ENCODE data around the gene SLC1A4.
"Not testable (repeated sequence)": the region's sequence is repeated elsewhere in the genome, so short reads cannot be mapped to it uniquely, and the experiment has no call there.

SLC1A4 gene

DNA sequence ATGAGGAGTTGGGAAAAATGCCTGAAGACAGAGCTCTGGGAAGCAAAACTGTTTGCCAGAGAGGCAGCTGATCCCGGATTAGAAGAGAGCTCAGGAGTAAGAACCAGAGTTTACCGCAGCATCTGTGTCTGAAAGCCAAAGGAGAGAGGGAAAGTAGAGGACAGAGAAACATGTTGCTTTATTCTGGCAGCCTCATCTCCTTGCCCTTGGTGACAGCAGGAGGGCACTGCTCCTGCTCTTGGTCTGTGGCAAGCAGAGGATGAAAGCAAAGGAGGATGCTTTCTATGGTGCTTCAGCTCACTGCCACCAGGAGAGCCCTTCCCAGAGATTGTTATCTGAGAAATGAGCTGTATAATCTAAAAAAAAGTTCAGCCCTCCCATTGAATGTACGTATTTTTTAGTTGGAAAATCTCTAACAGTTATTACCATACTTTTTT is 7.7 kb downstream of the SLC1A4 start:
- DNase-seq, result no peak

DNA sequence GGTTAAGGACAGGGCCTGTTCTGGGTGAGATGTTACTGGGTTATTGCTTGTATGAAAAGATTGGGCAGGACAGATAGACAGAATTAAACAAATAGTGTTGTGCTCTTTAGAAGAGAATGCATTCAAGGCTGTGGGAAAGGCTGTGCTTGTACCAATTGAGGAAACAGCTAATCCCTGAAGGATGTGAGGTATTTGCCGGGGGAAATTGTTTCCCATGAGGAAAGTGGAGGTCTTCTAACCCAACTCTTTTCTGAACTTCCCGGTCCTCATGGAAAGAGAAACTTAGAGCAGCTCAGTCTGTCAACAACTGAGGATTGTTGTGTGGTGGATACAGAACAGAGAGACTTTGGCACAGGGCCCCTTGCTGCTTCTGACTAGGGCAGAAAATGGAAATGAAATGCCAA is 9.5 kb downstream of the SLC1A4 start:
- DNase-seq, result no peak

DNA sequence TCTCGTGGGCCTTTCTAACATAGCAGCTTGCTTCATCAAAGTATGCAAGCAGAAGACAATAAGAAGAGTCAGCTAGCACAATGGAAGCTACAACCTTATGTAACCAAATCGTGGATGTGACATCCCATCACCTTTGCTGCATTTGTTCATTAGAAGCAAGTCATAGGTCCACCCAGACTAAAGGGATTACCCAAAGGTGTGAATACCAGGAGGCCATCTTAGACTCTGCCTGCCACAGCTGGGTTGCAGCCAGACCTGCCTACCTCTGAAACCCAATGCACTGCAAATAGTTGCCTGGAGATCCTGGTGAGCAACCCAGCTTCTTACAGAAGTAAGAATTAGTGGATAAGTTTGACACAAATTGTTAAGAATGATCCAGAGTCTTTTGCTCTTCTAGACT is 10.6 kb downstream of the SLC1A4 start:
- no peak for DNase-seq

- DNase-seq, result no peak
These were observed 11.4 kb downstream of the SLC1A4 start for GRCh38 chr2:65000644-65001043.

GRCh38 chr2:65003037-65003436 is 13.8 kb downstream of the SLC1A4 start:
- DNase-seq, result no peak

GRCh38 chr2:65004232-65004631 is 15.0 kb downstream of the SLC1A4 start:
- not testable (repeated sequence) for DNase-seq

- DNase-seq, result no peak
These were observed 24.6 kb downstream of the SLC1A4 start for GRCh38 chr2:65013776-65014175.

DNA sequence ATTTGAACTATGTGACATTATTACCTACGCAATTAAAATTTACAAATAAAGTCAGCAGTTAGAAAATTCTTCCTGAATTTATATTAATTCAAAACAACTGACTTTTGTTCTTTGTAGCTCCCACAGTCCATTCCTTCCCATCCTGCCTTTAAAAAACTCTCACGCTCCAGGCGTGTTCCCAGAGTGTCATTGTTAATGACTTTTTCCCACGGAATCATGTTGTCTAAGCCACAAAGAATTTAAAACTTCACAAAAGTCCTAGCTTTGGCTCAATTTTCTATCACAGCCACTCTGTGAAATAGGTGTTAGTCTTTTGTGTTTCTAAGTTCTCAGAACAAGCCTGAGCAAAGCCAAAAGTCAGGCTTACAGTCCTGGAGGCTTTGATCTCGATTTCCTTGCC is 26.5 kb downstream of the SLC1A4 start:
- no peak for DNase-seq

GRCh38 chr2:65016789-65017188 is 27.6 kb downstream of the SLC1A4 start:
- no peak for DNase-seq

- peak; percentile 91 for DNase-seq
These were observed 28.1 kb downstream of the SLC1A4 start for GRCh38 chr2:65017335-65017734.

GRCh38 chr2:65018141-65018582 is 29.0 kb downstream of the SLC1A4 start:
- DNase-seq, result peak; percentile 98

DNA sequence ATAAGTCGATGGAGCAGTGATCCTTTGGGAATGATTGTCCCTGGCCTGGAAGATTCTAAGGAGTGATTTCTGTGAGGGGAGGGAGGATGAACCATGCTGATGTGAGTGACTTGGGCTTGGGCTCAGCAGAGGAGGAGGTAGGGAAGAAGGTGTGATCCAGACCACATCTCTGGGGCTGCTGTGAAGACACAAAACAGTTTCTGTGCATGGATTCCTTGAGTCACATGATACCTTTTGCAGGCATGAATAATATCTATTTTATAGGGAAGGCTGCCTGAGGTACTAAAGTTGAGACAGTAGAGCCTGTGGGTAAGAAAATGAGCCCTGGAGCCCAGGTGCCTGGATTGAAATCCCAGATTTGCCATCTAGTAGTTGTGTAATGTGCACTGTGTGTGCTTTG is 29.8 kb downstream of the SLC1A4 start:
- no peak for DNase-seq

DNA sequence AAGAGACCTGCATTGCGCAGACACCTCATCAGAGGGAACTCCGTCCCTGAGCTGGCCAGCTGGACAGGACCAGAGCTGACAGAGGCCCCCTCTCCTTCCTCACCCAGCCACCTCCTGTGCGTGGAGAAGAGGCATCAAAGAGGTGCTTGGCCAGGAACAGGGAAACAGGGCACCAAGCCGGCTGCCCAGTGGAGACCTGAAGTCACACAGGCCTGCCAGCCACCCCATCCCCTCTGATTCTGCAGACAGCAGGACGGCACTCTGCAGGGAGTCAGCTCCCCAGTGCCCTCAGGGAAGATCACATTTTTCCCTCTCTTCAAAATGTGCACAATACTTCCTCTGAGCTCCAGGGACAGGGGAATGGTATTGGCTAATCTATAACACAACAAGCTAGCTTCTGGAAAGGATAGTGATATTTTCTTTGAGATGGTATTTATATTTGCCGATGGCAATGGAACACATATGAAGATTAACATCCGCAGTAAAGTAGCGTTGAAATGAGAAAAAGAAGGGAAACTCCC is 30.5 kb downstream of the SLC1A4 start:
- DNase-seq, result no peak

DNA sequence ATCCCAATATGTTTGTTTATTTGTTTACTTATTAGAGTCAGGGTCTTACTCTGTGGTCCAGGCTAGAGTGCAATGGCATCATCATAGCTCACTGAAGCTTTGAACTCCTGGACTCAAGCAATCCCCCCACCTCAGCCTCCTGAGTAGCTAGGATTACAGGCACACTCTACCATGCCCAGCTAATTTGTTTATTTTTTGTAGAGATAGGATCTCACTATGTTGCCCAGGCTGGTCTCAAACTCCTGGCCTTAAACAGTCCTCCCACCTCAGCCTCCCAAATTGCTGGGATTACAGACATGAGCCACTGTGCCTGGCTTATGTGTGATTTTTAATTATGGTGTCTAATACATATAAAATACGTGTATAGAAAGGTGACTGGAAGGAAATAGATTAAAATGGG is 31.1 kb downstream of the SLC1A4 start:
- not testable (repeated sequence) for DNase-seq

- DNase-seq, result no peak
These were observed 31.8 kb downstream of the SLC1A4 start for GRCh38 chr2:65020943-65021528.

DNA sequence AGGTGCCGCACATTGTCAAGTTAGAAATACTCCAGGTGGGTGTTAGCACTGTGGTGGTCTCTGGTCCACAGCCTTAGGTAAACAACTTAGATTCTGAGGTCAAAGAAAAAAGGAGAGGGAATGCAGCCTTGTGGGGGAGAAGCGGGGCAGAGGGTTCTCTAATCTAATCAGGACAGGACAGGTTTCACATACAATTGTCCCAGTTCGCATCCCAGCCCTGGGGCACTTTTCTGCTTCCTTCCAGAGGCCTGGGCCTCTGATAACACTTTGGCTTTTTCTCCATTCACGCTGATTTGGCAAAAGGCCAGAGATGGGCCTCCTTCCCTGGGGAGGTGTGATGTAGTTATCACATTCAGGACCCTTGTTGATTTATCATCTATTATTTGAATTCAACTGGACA is 32.5 kb downstream of the SLC1A4 start:
- no peak for DNase-seq

DNA sequence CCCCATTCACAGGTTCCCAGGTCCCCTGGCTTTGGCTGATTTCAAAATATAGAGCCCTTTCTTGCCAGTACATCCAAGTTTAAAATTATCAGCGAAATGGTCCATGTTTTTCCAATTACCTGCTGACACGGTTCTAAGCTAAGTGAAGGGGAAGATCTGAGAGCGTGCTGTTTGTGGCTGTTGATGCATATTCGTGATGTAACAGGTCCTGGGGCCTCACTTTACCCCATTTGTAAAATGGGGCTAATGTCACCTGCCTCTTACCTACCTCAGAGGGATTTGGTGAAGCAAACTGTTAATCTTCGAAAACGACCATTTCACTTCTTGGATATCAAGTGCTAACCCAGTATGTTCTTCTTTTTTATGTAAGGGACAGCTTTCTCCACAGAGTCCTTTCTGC is 33.0 kb downstream of the SLC1A4 start:
- DNase-seq, result no peak

- no peak for DNase-seq
These were observed 34.5 kb downstream of the SLC1A4 start for GRCh38 chr2:65023742-65024141.

- DNase-seq, result peak; percentile 65
These were observed 35.1 kb downstream of the SLC1A4 start for GRCh38 chr2:65024149-65024829.

- DNase-seq, result peak; percentile 89
These were observed 36.4 kb downstream of the SLC1A4 start for GRCh38 chr2:65025453-65026123.

GRCh38 chr2:65026154-65026553 is 37.0 kb downstream of the SLC1A4 start:
- no peak for DNase-seq

- no peak for DNase-seq
These were observed 37.7 kb downstream of the SLC1A4 start for GRCh38 chr2:65026704-65027464.

- peak; percentile 20 for DNase-seq
These were observed 38.5 kb downstream of the SLC1A4 start for GRCh38 chr2:65027616-65028244.
